Peyer's patch (tissue), 4 donors: ENCODE measurements around the gene GREB1. TPM values are rescaled to one million over a fixed set of nuclear protein-coding genes. Genes with fewer than 3 reads are reported as not detected.

Source experiments
- DNase-seq, 3 donors: peaks; one replicate each; pipeline ENCODE4 v3.0.0-alpha.2; 2017 to 2019
- H3K27ac ChIP-seq, 4 donors: fragments of 200-600 bp; sonication (generic); one replicate each; pipeline ENCODE4 v1.5.1; 2016 to 2019
- H3K27me3 ChIP-seq, 2 donors: fragments of 200-600 bp; sonication (generic); one replicate each; pipeline ENCODE4 v1.5.1; 2019
- H3K36me3 ChIP-seq, 3 donors: fragments of 200-600 bp; sonication (generic); one replicate each; pipeline ENCODE4 v1.5.1; 2016 to 2019
- H3K4me1 ChIP-seq, 4 donors: fragments of 200-600 bp; sonication (generic); one replicate each; pipeline ENCODE4 v1.5.1; 2016 to 2019
- H3K4me3 ChIP-seq, 4 donors: fragments of 200-600 bp; sonication (generic); 1 replicate in 3 of 4; 2 replicates in 1 of 4; pipeline ENCODE4 v1.5.1; 2016 to 2019; ENCODE audit warnings: mild to moderate bottlenecking in 1 of 4
- H3K9me3 ChIP-seq, 4 donors: fragments of 200-600 bp; sonication (generic); one replicate each; pipeline ENCODE4 v1.5.1; 2016 to 2019; ENCODE audit warnings: mild to moderate bottlenecking in 1 of 4
- POLR2A ChIP-seq, 2 donors: fragments of 450-650 bp; IDR thresholded peaks; one replicate each; pipeline ENCODE4 v1.5.1; 2017; ENCODE audit warnings: antibody characterized with exemption in 2 of 2, mild to moderate bottlenecking in 2 of 2, moderate library complexity in 2 of 2
- total RNA-seq, 4 donors: library from RNA; depleted of rRNA; stranded (reverse); fragments of >200 nt; gene quantifications; one replicate each; pipeline ENCODE4 v1.1.0, GENCODE V29; 2016
- TF ChIP-seq, protein P1 (sequence below), 6 experiments: fragments of 450-650 bp in 4 of 6; fragments of 200-600 bp in 2 of 6; sonication (generic) in 1 of 6; IDR thresholded peaks; one replicate each; pipeline ENCODE4 v1.5.1; 2017 to 2019; ENCODE audit warnings: antibody characterized with exemption in 6 of 6, mild to moderate bottlenecking in 3 of 6, moderate library complexity in 1 of 6

GREB1 gene
- total RNA-seq, 4 donors from 2014 or later: 0.88 to 4.1 (median 1.9) TPM

GRCh38 chr2:11633923-11634478 lies 100.2 kb downstream of the GREB1 start:
- no peaks in the 10 kb centered on the region for H3K27me3 ChIP-seq

GRCh38 chr2:11634584-11634983 lies 100.7 kb downstream of the GREB1 start:
- DNase-seq: no peak
- no peaks in the 10 kb centered on the region for H3K36me3 ChIP-seq
- H3K4me1 ChIP-seq: no peaks in the 10 kb centered on the region
- H3K27ac ChIP-seq: no peak overlapping the region
- no peak overlapping the region for H3K4me3 ChIP-seq
- no peaks in the 10 kb centered on the region for H3K9me3 ChIP-seq
- TF ChIP-seq, protein P1, sequence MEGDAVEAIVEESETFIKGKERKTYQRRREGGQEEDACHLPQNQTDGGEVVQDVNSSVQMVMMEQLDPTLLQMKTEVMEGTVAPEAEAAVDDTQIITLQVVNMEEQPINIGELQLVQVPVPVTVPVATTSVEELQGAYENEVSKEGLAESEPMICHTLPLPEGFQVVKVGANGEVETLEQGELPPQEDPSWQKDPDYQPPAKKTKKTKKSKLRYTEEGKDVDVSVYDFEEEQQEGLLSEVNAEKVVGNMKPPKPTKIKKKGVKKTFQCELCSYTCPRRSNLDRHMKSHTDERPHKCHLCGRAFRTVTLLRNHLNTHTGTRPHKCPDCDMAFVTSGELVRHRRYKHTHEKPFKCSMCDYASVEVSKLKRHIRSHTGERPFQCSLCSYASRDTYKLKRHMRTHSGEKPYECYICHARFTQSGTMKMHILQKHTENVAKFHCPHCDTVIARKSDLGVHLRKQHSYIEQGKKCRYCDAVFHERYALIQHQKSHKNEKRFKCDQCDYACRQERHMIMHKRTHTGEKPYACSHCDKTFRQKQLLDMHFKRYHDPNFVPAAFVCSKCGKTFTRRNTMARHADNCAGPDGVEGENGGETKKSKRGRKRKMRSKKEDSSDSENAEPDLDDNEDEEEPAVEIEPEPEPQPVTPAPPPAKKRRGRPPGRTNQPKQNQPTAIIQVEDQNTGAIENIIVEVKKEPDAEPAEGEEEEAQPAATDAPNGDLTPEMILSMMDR (IDR thresholded peaks at IDR 0.05): no peak
- no peak for TF ChIP-seq POLR2A (IDR thresholded peaks at IDR 0.05)
- no peaks in the 10 kb centered on the region for H3K27me3 ChIP-seq

More at GRCh38 chr2:11633923-11634478, 100.2 kb downstream of the GREB1 start:
- DNase-seq: no peak
- TF ChIP-seq, protein P1 (IDR thresholded peaks at IDR 0.05): no peak
- TF ChIP-seq POLR2A (IDR thresholded peaks at IDR 0.05): no peak
- Histone ChIP-seq H3K4me3 (no peak overlapping the region), H3K9me3 (no peaks in the 10 kb centered on the region), H3K4me1 (no peaks in the 10 kb centered on the region), H3K27ac (no peak overlapping the region), H3K36me3 (no peaks in the 10 kb centered on the region)

DNA sequence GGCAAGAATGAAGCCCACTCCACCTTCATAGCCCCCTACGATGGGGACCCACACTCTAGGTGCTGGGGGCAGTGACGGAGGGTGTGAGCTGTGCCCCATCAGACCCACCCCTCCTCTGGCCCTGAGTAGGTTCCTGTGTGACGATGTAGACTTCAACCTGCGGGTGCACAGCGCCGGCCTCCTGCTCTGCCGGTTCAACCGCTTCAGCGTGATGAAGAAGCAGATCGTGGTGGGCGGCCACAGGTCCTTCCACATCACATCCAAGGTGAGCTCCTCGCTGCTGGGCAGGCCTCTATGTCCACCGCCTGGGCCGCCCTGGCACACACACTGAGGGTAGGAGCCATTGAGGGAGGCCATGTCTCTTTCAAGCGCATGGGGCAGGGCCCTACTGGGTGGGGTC lies 101.3 kb downstream of the GREB1 start:
- H3K4me1 ChIP-seq: no peaks in the 10 kb centered on the region
- no peak overlapping the region for H3K4me3 ChIP-seq
- H3K9me3 ChIP-seq: no peaks in the 10 kb centered on the region
- no peak overlapping the region for H3K27ac ChIP-seq
- H3K27me3 ChIP-seq: no peaks in the 10 kb centered on the region
- DNase-seq: no peak
- no peak for TF ChIP-seq POLR2A (IDR thresholded peaks at IDR 0.05)
- TF ChIP-seq, protein P1 (IDR thresholded peaks at IDR 0.05): no peak
- H3K36me3 ChIP-seq: no peaks in the 10 kb centered on the region

- no peaks in the 10 kb centered on the region for H3K36me3 ChIP-seq
- TF ChIP-seq, protein P1 (IDR thresholded peaks at IDR 0.05): no peak
- TF ChIP-seq POLR2A (IDR thresholded peaks at IDR 0.05): no peak
- no peaks in the 10 kb centered on the region for H3K27me3 ChIP-seq
- no peaks in the 10 kb centered on the region for H3K4me1 ChIP-seq
- no peaks in the 10 kb centered on the region for H3K9me3 ChIP-seq
- no peak overlapping the region for H3K27ac ChIP-seq
- no peak for DNase-seq
- H3K4me3 ChIP-seq: no peak overlapping the region
Observed at GRCh38 chr2:11636593-11637295, 102.9 kb downstream of the GREB1 start.

DNA sequence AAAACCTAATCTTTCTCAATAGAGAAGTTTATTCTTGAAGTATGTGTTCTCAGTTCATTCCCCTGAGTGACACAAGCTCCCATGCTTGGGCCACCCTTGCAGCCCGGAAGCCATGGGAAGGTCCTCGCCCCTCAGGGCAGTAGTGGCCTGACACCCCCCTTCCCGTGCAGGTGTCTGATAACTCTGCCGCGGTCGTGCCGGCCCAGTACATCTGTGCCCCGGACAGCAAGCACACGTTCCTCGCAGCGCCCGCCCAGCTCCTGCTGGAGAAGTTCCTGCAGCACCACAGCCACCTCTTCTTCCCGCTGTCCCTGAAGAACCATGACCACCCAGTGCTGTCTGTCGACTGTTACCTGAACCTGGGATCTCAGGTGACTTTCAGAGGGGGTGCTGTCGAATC lies 103.7 kb downstream of the GREB1 start:
- Histone ChIP-seq H3K4me3 (no peak overlapping the region), H3K27ac (no peak overlapping the region), H3K4me1 (no peaks in the 10 kb centered on the region), H3K9me3 (no peaks in the 10 kb centered on the region), H3K27me3 (no peaks in the 10 kb centered on the region), H3K36me3 (no peaks in the 10 kb centered on the region)
- no peak for TF ChIP-seq POLR2A (IDR thresholded peaks at IDR 0.05)
- TF ChIP-seq, protein P1 (IDR thresholded peaks at IDR 0.05): no peak
- DNase-seq: no peak
